ENCODE results near the gene SLN.
"Not testable (repeated sequence)": the region's sequence is repeated elsewhere in the genome, so short reads cannot be mapped to it uniquely, and the experiment has no call there.

SLN gene

DNA sequence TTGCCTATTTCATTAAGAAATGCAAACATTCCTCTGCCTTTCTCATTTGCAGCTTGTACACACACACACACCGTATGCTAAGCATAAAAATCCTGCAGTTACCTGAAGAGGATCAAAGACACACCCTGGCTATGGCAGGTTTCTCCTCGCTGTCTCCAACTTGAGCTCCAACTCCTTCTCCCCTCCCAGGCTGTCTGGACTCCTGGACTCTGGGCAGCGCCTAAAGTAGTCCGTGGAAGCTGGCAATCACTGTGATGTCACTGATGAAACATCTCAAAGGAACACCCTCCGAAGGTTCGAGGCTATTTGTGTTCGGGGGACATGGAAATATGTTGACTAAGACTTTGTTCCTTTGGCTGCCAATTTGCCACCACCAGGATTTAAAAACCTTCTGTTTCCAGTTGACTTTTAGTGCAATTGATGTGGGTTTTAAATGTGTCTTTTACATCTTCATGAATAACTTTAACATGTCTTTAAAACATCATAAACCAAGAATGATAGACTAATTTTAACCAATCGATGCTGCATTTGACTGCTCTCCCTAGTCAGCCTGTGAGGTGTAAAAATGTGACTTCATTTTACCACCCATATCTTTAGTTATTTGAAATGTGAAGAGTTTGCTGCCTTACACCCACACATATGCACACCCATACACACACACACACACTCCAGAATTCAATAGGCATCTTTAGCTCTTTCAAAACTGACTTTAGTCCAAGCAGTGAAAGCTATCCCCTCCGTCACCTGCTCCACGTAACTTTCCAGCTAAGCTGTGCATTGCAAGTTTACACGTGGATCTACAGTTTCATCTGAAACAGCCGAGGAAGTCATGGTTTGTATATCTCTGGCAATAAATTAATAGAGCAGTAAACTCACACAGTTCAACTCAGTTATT, at the start of gene SLN:
TSS of gene SLN (minus strand) at position 196 of the 895 bp plus-strand sequence.
- in situ Hi-C loops (cut with MboI; ENCODE audit: low sequenced_read_pairs): no loop called here

GRCh38 chr11:107758719-107759355, 47.0 kb upstream of the SLN start:
- in situ Hi-C loops (cut with MboI; ENCODE audit: low sequenced_read_pairs): not testable (repeated sequence)

GRCh38 chr11:107757661-107758060, 45.8 kb upstream of the SLN start:
- in situ Hi-C loops (cut with MboI; ENCODE audit: low sequenced_read_pairs): no loop called here

- in situ Hi-C loops (cut with MboI; ENCODE audit: low sequenced_read_pairs): no loop called here
Observed at GRCh38 chr11:107756553-107756952, 44.7 kb upstream of the SLN start.

DNA sequence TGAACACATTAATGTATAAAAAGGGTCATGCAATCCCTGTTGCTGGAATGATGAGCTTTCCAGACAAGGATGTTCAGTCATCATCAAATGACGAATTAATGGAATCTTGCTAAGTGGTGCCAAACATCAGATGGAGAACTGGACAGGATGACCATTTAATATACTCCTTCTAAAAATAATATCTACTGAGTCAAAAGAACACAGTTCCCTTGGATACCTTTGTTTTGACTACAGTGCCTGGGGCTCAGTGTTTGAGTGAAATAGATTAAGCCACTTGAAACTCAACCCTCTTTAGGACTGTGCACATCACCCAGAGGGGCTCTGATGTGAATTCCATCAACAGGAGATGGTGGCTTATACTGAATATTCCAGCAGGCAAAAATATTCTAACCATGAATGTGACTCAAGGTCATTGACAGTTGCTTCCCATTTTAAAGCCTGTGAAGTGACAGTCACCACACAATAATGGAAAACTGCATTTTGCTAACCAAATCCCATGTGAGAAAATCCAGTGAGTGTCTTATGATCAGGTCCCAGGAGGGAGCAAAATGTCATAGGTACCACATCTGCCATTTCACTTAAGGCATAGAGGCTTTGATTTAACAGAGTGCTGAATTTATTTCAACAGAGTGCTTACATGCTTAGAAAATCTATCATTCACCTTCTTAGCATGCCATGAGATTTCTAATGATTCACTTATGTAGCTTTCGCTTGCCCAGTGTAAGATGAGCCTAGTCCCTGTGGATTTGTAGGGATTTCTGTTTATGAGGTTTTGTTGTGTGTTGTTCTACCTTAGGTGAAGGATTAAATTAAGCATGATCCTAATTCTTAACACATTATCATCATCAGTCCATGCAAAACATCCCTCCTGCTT, 41.3 kb upstream of the SLN start:
- in situ Hi-C loops (cut with MboI; ENCODE audit: low sequenced_read_pairs): no loop called here

GRCh38 chr11:107752508-107752907, 40.7 kb upstream of the SLN start:
- in situ Hi-C loops (cut with MboI; ENCODE audit: low sequenced_read_pairs): no loop called here

DNA sequence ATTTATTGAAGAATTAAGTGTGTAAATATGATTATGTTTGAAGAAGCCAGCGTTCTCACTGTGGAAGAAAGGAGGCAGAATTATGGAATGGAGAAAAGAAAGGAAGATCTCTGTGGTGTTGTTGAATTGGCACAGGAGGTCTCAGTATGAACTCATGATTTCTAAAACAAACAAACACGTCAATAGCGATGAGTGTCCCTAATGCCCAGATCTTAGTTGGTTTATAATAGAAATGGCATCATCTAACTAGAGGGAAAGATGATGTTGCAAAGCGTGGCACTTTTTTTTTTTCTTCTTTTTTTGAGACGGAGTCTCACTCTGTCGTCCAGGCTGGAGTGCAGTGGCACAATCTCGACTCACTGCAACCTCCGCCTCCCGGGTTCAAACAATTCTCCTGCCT, 39.2 kb upstream of the SLN start:
- in situ Hi-C loops (cut with MboI; ENCODE audit: low sequenced_read_pairs): no loop called here

DNA sequence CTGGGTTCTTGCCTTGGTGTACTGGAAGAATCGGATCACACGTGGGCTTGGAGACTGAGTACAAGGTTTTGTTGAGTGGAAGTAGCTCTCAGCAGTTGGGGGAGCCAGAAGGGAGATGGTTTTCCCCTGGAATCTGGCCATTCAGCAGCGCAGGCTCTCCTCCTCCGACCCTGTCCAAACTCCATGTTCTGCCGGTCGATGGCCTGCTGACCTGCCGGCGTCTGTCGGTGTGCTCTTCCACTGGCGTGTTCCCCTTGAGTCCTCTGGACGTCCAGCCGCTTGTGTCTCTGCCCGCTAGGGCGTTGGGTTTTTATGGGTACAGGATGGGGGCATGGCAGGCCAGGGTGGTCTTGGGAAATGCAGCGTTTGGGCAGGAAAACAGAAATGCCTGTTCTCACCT, 38.5 kb upstream of the SLN start:
- in situ Hi-C loops (cut with MboI; ENCODE audit: low sequenced_read_pairs): no loop called here

DNA sequence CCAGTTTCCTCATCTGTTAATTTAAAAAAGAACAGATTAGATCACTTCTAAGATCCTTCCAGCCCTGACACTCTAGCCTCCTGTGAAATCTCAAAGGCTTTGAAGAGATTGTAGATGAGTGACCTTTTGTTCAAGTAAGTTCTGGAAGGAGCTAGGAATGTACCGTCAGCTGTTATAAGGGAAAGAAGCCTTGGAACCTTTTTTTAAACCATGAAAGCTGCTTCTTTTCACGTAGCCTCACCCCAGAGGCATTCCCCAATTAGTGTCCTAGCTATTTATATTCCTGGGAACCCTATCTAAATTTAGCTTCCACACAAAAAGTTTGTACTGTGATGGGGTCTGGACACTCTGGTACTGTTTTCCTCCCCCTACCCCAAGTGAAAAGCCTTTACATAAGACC, 35.8 kb upstream of the SLN start:
- in situ Hi-C loops (cut with MboI; ENCODE audit: low sequenced_read_pairs): no loop called here

- in situ Hi-C loops (cut with MboI; ENCODE audit: low sequenced_read_pairs): no loop called here
Observed at GRCh38 chr11:107744736-107745135, 32.9 kb upstream of the SLN start.

DNA sequence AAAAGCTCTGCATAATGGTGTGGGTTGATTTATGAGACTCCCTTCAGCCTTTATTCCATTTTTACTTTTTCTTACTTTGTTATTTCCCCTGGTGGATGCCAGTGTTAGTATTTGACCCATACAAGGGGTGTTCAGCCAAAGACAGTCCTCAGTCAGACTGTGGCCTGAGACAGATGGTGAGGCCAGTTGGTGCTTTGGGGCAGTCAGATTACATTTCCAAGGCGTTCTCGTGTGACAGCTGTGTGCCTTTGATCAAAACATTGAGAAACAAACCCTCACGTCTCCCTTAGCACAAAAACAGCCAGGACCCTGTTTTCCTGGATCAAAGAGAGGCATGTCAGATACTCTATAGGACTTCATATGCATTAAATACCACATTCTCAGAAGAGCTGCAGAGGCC, 31.3 kb upstream of the SLN start:
- in situ Hi-C loops (cut with MboI; ENCODE audit: low sequenced_read_pairs): no loop called here

DNA sequence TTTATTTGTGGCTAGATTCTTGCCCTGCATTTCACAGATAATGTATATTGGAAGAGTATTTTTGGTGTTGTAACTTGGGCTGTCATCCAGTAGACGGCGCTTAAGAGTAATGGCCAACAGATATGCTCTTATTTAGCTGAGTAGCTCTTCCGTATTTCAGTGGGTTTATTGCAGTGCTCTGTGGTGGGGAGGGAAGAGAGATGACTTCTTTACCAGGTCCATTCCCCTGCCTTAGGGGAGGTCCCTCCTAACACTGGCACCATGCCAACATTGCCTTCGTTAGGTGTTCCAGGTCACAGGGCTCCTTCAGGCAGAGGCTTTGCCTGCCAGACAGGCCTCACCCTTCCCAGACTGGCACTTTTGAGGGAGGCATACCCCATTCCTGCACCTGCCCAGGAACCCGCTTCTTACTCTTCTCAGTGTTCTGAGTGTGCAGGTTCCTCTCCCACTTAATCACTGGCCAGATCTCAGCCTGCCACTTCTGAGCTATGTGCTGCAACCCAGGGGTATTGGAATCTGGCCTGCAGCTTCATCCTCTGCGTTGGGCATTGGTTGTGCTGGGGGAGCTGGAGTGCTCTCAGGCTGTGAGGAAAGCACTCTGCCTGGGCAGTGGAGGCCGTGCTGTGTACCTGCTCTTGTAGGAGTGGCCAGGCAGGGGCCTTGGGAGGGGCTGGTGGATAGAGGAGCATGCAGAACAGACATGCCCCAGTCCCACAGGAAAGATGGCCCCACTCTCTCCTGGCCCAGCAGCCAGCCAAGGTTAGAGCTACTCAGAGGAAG, 29.4 kb upstream of the SLN start:
- in situ Hi-C loops (cut with MboI; ENCODE audit: low sequenced_read_pairs): no loop called here

GRCh38 chr11:107740271-107740670, 28.4 kb upstream of the SLN start:
- in situ Hi-C loops (cut with MboI; ENCODE audit: low sequenced_read_pairs): no loop called here

DNA sequence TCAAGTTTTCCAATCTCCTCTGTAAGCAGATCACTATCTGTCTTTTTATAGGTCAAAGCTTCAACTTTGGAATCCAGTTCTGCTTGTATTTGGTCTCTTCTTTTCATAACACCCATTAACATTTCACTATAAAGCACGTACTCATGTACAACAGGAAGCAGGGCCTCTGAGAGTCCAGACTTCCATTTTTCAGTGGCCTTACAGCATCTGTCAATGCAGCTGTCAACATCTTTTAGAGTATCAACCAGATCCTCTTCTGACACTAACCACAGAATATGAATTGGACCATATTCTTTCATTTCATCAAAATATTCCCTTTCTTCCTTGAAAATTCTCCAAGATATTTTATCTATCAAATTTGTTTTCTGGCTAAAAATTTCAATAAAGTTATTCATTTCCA, 24.7 kb upstream of the SLN start:
- in situ Hi-C loops (cut with MboI; ENCODE audit: low sequenced_read_pairs): no loop called here

DNA sequence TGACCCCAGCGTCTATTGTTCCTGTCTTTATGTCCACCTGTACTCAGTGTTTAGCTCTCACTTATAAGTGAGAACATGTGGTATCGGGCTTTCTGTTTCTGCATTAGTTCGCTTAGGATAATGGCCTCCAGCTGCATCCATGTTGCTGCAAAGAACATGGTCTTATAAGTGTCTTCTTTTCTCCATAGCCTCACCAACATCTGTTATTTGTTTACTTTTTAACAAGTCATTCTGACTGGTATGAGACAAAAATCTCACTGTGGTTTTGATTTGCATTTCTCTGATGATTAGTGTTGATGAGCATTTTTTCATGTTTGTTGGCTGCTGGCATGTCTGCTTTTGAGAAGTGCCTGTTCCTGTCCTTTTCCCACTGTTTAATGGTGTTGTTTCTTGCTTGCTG, 21.7 kb upstream of the SLN start:
- in situ Hi-C loops (cut with MboI; ENCODE audit: low sequenced_read_pairs): no loop called here

- in situ Hi-C loops (cut with MboI; ENCODE audit: low sequenced_read_pairs): no loop called here
Observed at GRCh38 chr11:107732689-107733051, 20.8 kb upstream of the SLN start.

GRCh38 chr11:107731941-107732688, 20.3 kb upstream of the SLN start:
- in situ Hi-C loops (cut with MboI; ENCODE audit: low sequenced_read_pairs): no loop called here

- in situ Hi-C loops (cut with MboI; ENCODE audit: low sequenced_read_pairs): no loop called here
Observed at GRCh38 chr11:107722662-107723061, 10.8 kb upstream of the SLN start.

- in situ Hi-C loops (cut with MboI; ENCODE audit: low sequenced_read_pairs): no loop called here
Observed at GRCh38 chr11:107721207-107721606, 9.4 kb upstream of the SLN start.

DNA sequence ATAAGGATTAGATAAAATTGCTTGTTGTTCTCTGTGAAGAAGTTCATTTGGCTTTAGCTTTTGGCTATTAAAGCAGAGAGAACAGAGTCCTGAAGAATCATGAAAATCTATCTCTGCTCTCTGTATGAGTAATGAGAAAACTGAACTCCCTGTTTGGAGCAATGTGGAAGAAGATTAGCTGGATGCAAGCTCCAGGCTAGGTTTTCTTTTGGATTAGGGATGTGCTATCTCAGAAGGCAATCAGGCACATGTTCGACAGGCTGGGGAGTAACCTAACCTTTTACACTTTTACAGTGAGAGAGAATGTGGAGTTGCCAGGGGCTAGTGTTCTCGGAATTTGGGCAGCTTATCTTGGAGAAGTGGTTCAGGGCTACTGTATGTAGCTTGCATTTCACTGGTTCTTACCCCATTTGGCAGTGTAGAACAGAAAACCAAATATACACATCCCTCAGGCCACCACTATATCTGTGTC, 8.5 kb upstream of the SLN start:
- in situ Hi-C loops (cut with MboI; ENCODE audit: low sequenced_read_pairs): no loop called here

Measured in HL-60/S4 treated with retinoic acid at 250 ng/mL for 4 days and 3 days (cell line).